ENCODE results near the gene USP44. TPM values are rescaled to one million over a fixed set of nuclear protein-coding genes. Genes with fewer than 3 reads are reported as not detected.

USP44 gene
- total and polyA plus RNA-seq, 2 donors (not counting 3 experiments of a cell fraction or from before 2014, with no cell fraction given), result 0.91 to 3.1 TPM

- Histone ChIP-seq H3K79me2 (ENCODE audit: control insufficient read depth, insufficient read depth, low read length) (no peaks in the 10 kb centered on the region), H3K9me3 (replicated peaks; ENCODE audit: control insufficient read depth, insufficient read depth, low read length) (no peaks in the 10 kb centered on the region), H4K20me1 (replicated peaks; ENCODE audit: control insufficient read depth, extremely low read depth, insufficient read depth, low read length) (no peaks in the 10 kb centered on the region), H3K9ac (replicated peaks; ENCODE audit: extremely low read depth, insufficient read depth, low read length) (no peak overlapping the region), H3K27ac (ENCODE audit: insufficient read depth, low read depth, low read length) (no peak overlapping the region), H3K4me1 (ENCODE audit: control insufficient read depth, extremely low read depth, insufficient read depth, low read length) (no peaks in the 10 kb centered on the region), H3K4me3 (replicated peaks in 1 of 3; ENCODE audit: insufficient read depth in 1 of 3, low read depth in 1 of 3, low read length in 3 of 3) (no peak overlapping the region), H3K27me3 (ENCODE audit: control insufficient read depth in 2 of 2, insufficient read depth in 2 of 2, low read length in 2 of 2) (no peaks in the 10 kb centered on the region), H3K4me2 (ENCODE audit: insufficient read depth, low read length) (no peak overlapping the region), H3K9me1 (replicated peaks; ENCODE audit: control insufficient read depth, extremely low read depth, insufficient read depth, low read length) (no peaks in the 10 kb centered on the region), H2AFZ (ENCODE audit: low read depth, low read length) (no peak overlapping the region), H3K36me3 (ENCODE audit: control insufficient read depth in 2 of 2, extremely low read depth in 1 of 2, insufficient read depth in 2 of 2, low read length in 2 of 2) (no peaks in the 10 kb centered on the region)
- BruUV-seq (replicated peaks), result no TSS peak
- DNase-seq (ENCODE audit: low read depth, low spot score) (no peak), FAIRE-seq (no peak)
- TF ChIP-seq POLR2A (IDR thresholded peaks at IDR 0.05; ENCODE audit: low read depth, low read length) (no peak), EZH2 (IDR thresholded peaks at IDR 0.05; ENCODE audit: borderline replicate concordance, low read depth, low read length, severe bottlenecking) (no peak), GATA2 (IDR thresholded peaks at IDR 0.05; ENCODE audit: insufficient read depth, insufficient read length, low read depth, low read length) (no peak), FOS (IDR thresholded peaks at IDR 0.05; ENCODE audit: borderline replicate concordance, insufficient read depth, low read length) (no peak), MYC (IDR thresholded peaks at IDR 0.05; ENCODE audit: low read depth, low read length) (no peak), POLR2AphosphoS5 (IDR thresholded peaks at IDR 0.05; ENCODE audit: insufficient read depth, low read depth, low read length) (no peak), JUN (IDR thresholded peaks at IDR 0.05; ENCODE audit: borderline replicate concordance, insufficient read depth, insufficient read length, low read depth) (no peak), MAX (IDR thresholded peaks at IDR 0.05; ENCODE audit: insufficient read depth, insufficient read length) (no peak), CTCF (IDR thresholded peaks at IDR 0.05; ENCODE audit: extremely low read depth in 1 of 2, insufficient read depth in 1 of 2, low read depth in 1 of 2, low read length in 2 of 2) (no peak)
- CTCF ChIA-PET, result interaction anchor here (1.2 kb wide), 1 partner anchor 12 kb away, joined by 3 read pairs; no protein-coding TSS in a partner anchor
- POLR2A ChIA-PET, result no interaction called here
- dilution Hi-C loops (cut with MboI; ENCODE audit: extremely low pct_ligation_motif_present, low sequenced_read_pairs), result no loop called here
- intact Hi-C loops (cut with micrococcal nuclease), result no loop called here
Measured at GRCh38 chr12:95520816-95521215, 30.5 kb downstream of the USP44 start.

All from endothelial cell of umbilical vein (primary cell).